SU-DHL-6 (cell line): ENCODE data around the gene CREB5.

Source experiments
- H2AFZ ChIP-seq: fragments of 200-600 bp; sonication (generic); 2 replicates; pipeline ENCODE4 v1.6.1; 2014; ENCODE audit warnings: low read depth, mild to moderate bottlenecking, moderate library complexity, mixed read lengths, antibody characterized with exemption, low read length; ENCODE audit not compliant: severe bottlenecking
- H3F3A ChIP-seq: fragments of 200-600 bp; shearing (Covaris generic); 2 replicates; pipeline ENCODE4 v1.6.0; 2016; ENCODE audit warnings: antibody characterized with exemption, mild to moderate bottlenecking; ENCODE audit not compliant: insufficient read depth
- H3K27ac ChIP-seq: fragments of 200-600 bp; sonication (generic); 2 replicates; pipeline ENCODE4 v1.5.1; 2016; ENCODE audit warnings: low read depth, mild to moderate bottlenecking, low read length, moderate library complexity, mixed read lengths
- H3K27me3 ChIP-seq: fragments of 200-600 bp; sonication (generic), shearing (Covaris generic); 2 replicates; pipeline ENCODE4 v1.6.0; 2014; ENCODE audit warnings: mild to moderate bottlenecking, low read length
- H3K36me3 ChIP-seq: fragments of 200-600 bp; sonication (generic); 2 replicates; pipeline ENCODE4 v1.6.1; 2014; ENCODE audit warnings: mild to moderate bottlenecking, low read length, mixed read lengths
- H3K4me2 ChIP-seq: fragments of 300-600, 200-600 bp; shearing (Covaris generic), sonication (generic); 2 replicates; pipeline ENCODE4 v1.6.0; 2014; ENCODE audit warnings: low read length, low read depth, mild to moderate bottlenecking; ENCODE audit not compliant: poor library complexity, severe bottlenecking
- H3K4me3 ChIP-seq: fragments of 200-600 bp; sonication (generic); 2 replicates; pipeline ENCODE4 v1.5.1; 2014; ENCODE audit warnings: antibody characterized with exemption, low read length, mild to moderate bottlenecking, mixed read lengths; ENCODE audit not compliant: insufficient read depth, poor library complexity, severe bottlenecking
- H3K79me2 ChIP-seq: fragments of 200-600 bp; sonication (generic); 2 replicates; pipeline ENCODE4 v1.6.1; 2014; ENCODE audit warnings: mild to moderate bottlenecking, low read length, moderate library complexity; ENCODE audit not compliant: insufficient read depth
- H3K9ac ChIP-seq: fragments of 200-600 bp; sonication (generic); 2 replicates; pipeline ENCODE4 v1.7.0; 2014; ENCODE audit warnings: mild to moderate bottlenecking, low read length
- H3K9me2 ChIP-seq: fragments of 200-600 bp; sonication (generic); replicated peaks from 2 replicates; pipeline ENCODE4 v1.6.1; 2014; ENCODE audit warnings: low read length; ENCODE audit not compliant: insufficient read depth
- H3K9me3 ChIP-seq: fragments of 200-600 bp; sonication (generic); 2 replicates; pipeline ENCODE4 v1.6.1; 2014; ENCODE audit warnings: low read length, mixed read lengths; ENCODE audit not compliant: insufficient read depth
- H4K20me1 ChIP-seq: fragments of 200-600 bp; sonication (generic); 2 replicates; pipeline ENCODE4 v1.6.1; 2014; ENCODE audit warnings: low read depth, mild to moderate bottlenecking, antibody characterized with exemption, low read length, moderate library complexity, mixed read lengths
- CTCF ChIP-seq: fragments of 200-600 bp; sonication (generic); IDR thresholded peaks from one replicate; pipeline ENCODE4 v1.5.1; 2017; ENCODE audit warnings: antibody characterized with exemption, mild to moderate bottlenecking, low read length, moderate library complexity; ENCODE audit not compliant: insufficient read depth, poor library complexity, severe bottlenecking
- EZH2phosphoT487 ChIP-seq: fragments of 200-600 bp; sonication (generic), shearing (Covaris generic); conservative IDR thresholded peaks from 2 replicates; pipeline ENCODE4 v1.6.1; 2018; ENCODE audit warnings: mild to moderate bottlenecking, antibody characterized with exemption, low read length, moderate library complexity, mixed read lengths

CREB5 gene

GRCh38 chr7:28619256-28619655 is 206.9 kb downstream of the CREB5 start:
- Histone ChIP-seq H4K20me1 (peaks cover 11% of the 10 kb centered on the region; the same call in 1 of the 2 replicates), H3K4me3 (no peak overlapping the region), H3K9me2 (no peaks in the 10 kb centered on the region), H3K36me3 (no peaks in the 10 kb centered on the region), H3K4me2 (no peak overlapping the region), H3K9ac (no peak overlapping the region), H3K79me2 (peaks cover 25% of the 10 kb centered on the region), H3K9me3 (no peaks in the 10 kb centered on the region), H2AFZ (no peak overlapping the region), H3K27ac (no peak overlapping the region), H3F3A (no peaks in the 10 kb centered on the region), H3K27me3 (no peaks in the 10 kb centered on the region)
- TF ChIP-seq EZH2phosphoT487, result no peak
- no peak for TF ChIP-seq CTCF

- Histone ChIP-seq H3K36me3 (no peaks in the 10 kb centered on the region), H4K20me1 (peaks cover 10% of the 10 kb centered on the region; the same call in 1 of the 2 replicates), H3F3A (no peaks in the 10 kb centered on the region), H3K27me3 (no peaks in the 10 kb centered on the region), H3K9ac (no peak overlapping the region), H3K27ac (no peak overlapping the region), H2AFZ (no peak overlapping the region), H3K79me2 (peaks cover 35% of the 10 kb centered on the region; the same call in 1 of the 2 replicates), H3K9me2 (no peaks in the 10 kb centered on the region), H3K4me3 (no peak overlapping the region), H3K4me2 (no peak overlapping the region), H3K9me3 (no peaks in the 10 kb centered on the region)
- TF ChIP-seq CTCF (no peak), EZH2phosphoT487 (no peak)
Observed at GRCh38 chr7:28621369-28621841, 209.1 kb downstream of the CREB5 start.

GRCh38 chr7:28623105-28623730 is 210.9 kb downstream of the CREB5 start:
- Histone ChIP-seq H3K27me3 (no peaks in the 10 kb centered on the region), H3K4me2 (no peak overlapping the region), H3K27ac (no peak overlapping the region), H2AFZ (no peak overlapping the region), H3K36me3 (no peaks in the 10 kb centered on the region), H3K9me2 (no peaks in the 10 kb centered on the region), H3K4me3 (no peak overlapping the region), H3K9ac (no peak overlapping the region), H3K9me3 (no peaks in the 10 kb centered on the region), H3K79me2 (peaks cover 37% of the 10 kb centered on the region; the same call in 1 of the 2 replicates), H3F3A (no peaks in the 10 kb centered on the region), H4K20me1 (peaks cover 7% of the 10 kb centered on the region; the same call in 1 of the 2 replicates)
- TF ChIP-seq EZH2phosphoT487, result no peak
- TF ChIP-seq CTCF, result no peak
